Measurements from ENCODE around the gene ADI1.

ADI1 gene

GRCh38 chr2:3553946-3554345 lies 34.6 kb upstream of the ADI1 start:
- H3K27ac ChIP-seq: no peak overlapping the region
- TF ChIP-seq CTCF (IDR thresholded peaks at IDR 0.05) (no peak), ZFX (IDR thresholded peaks at IDR 0.05; ENCODE audit: borderline replicate concordance) (no peak)

- TF ChIP-seq ZFX (IDR thresholded peaks at IDR 0.05; ENCODE audit: borderline replicate concordance) (no peak), CTCF (IDR thresholded peaks at IDR 0.05) (no peak)
- H3K27ac ChIP-seq: no peak overlapping the region
Measured at GRCh38 chr2:3547915-3548314, 28.6 kb upstream of the ADI1 start.

GRCh38 chr2:3545788-3546478 lies 26.6 kb upstream of the ADI1 start:
- no peak overlapping the region for H3K27ac ChIP-seq
- TF ChIP-seq CTCF (IDR thresholded peaks at IDR 0.05): no peak
- TF ChIP-seq ZFX (IDR thresholded peaks at IDR 0.05; ENCODE audit: borderline replicate concordance): no peak

- TF ChIP-seq ZFX (IDR thresholded peaks at IDR 0.05; ENCODE audit: borderline replicate concordance) (no peak), CTCF (IDR thresholded peaks at IDR 0.05) (no peak)
Measured at GRCh38 chr2:3543023-3543683, 23.8 kb upstream of the ADI1 start.

GRCh38 chr2:3542107-3542506 lies 22.8 kb upstream of the ADI1 start:
- H3K27ac ChIP-seq: no peak overlapping the region
- no peak for TF ChIP-seq ZFX (IDR thresholded peaks at IDR 0.05; ENCODE audit: borderline replicate concordance)
- no peak for TF ChIP-seq CTCF (IDR thresholded peaks at IDR 0.05)

More at GRCh38 chr2:3543023-3543683, 23.8 kb upstream of the ADI1 start:
- H3K27ac ChIP-seq: no peak overlapping the region

- no peak for TF ChIP-seq ZFX (IDR thresholded peaks at IDR 0.05; ENCODE audit: borderline replicate concordance)
- no peak for TF ChIP-seq CTCF (IDR thresholded peaks at IDR 0.05)
- no peak overlapping the region for H3K27ac ChIP-seq
Measured at GRCh38 chr2:3539836-3540235, 20.5 kb upstream of the ADI1 start.

Measured in 22Rv1 (cell line).